ENCODE measurements around the gene PHF2.

Gene PHF2

GRCh38 chr9:93599571-93600403 lies 23.4 kb downstream of the PHF2 start:
- no peak for DNase-seq (ENCODE audit: low read depth in 1 of 2, low spot score in 1 of 2)

- no peak for DNase-seq (ENCODE audit: low read depth in 1 of 2, low spot score in 1 of 2)
These were observed 24.1 kb downstream of the PHF2 start for GRCh38 chr9:93600504-93600903.

- DNase-seq (ENCODE audit: low read depth in 1 of 2, low spot score in 1 of 2), result no peak
These were observed 24.7 kb downstream of the PHF2 start for GRCh38 chr9:93601063-93601462.

GRCh38 chr9:93601666-93602065 lies 25.3 kb downstream of the PHF2 start:
- no peak for DNase-seq (ENCODE audit: low read depth in 1 of 2, low spot score in 1 of 2)

GRCh38 chr9:93603011-93603410 lies 26.6 kb downstream of the PHF2 start:
- DNase-seq (ENCODE audit: low read depth in 1 of 2, low spot score in 1 of 2), result no peak

- no peak for DNase-seq (ENCODE audit: low read depth in 1 of 2, low spot score in 1 of 2)
These were observed 27.5 kb downstream of the PHF2 start for GRCh38 chr9:93603906-93604326.

GRCh38 chr9:93606187-93606586 lies 29.8 kb downstream of the PHF2 start:
- DNase-seq (ENCODE audit: low read depth in 1 of 2, low spot score in 1 of 2), result no peak

GRCh38 chr9:93610206-93610605 lies 33.8 kb downstream of the PHF2 start:
- DNase-seq (ENCODE audit: low read depth in 1 of 2, low spot score in 1 of 2), result no peak

GRCh38 chr9:93612052-93612795 lies 35.8 kb downstream of the PHF2 start:
- DNase-seq (ENCODE audit: low read depth in 1 of 2, low spot score in 1 of 2), result no peak

- no peak for DNase-seq (ENCODE audit: low read depth in 1 of 2, low spot score in 1 of 2)
These were observed 36.4 kb downstream of the PHF2 start for GRCh38 chr9:93612796-93613154.

- DNase-seq (ENCODE audit: low read depth in 1 of 2, low spot score in 1 of 2), result no peak
These were observed 36.8 kb downstream of the PHF2 start for GRCh38 chr9:93613174-93613573.

GRCh38 chr9:93613791-93614190 lies 37.4 kb downstream of the PHF2 start:
- no peak for DNase-seq (ENCODE audit: low read depth in 1 of 2, low spot score in 1 of 2)

- DNase-seq (ENCODE audit: low read depth in 1 of 2, low spot score in 1 of 2), result no peak
These were observed 38.6 kb downstream of the PHF2 start for GRCh38 chr9:93614830-93615468.

GRCh38 chr9:93616044-93616443 lies 39.7 kb downstream of the PHF2 start:
- DNase-seq (ENCODE audit: low read depth in 1 of 2, low spot score in 1 of 2), result no peak

GRCh38 chr9:93617273-93617672 lies 40.9 kb downstream of the PHF2 start:
- no peak for DNase-seq (ENCODE audit: low read depth in 1 of 2, low spot score in 1 of 2)

- no peak for DNase-seq (ENCODE audit: low read depth in 1 of 2, low spot score in 1 of 2)
These were observed 42.9 kb downstream of the PHF2 start for GRCh38 chr9:93619272-93619775.

- no peak for DNase-seq (ENCODE audit: low read depth in 1 of 2, low spot score in 1 of 2)
These were observed 43.7 kb downstream of the PHF2 start for GRCh38 chr9:93620041-93620506.

- no peak for DNase-seq (ENCODE audit: low read depth in 1 of 2, low spot score in 1 of 2)
These were observed 44.8 kb downstream of the PHF2 start for GRCh38 chr9:93620881-93621820.

GRCh38 chr9:93621922-93622321 lies 45.5 kb downstream of the PHF2 start:
- DNase-seq (ENCODE audit: low read depth in 1 of 2, low spot score in 1 of 2), result no peak

GRCh38 chr9:93622691-93623090 lies 46.3 kb downstream of the PHF2 start:
- no peak for DNase-seq (ENCODE audit: low read depth in 1 of 2, low spot score in 1 of 2)

- no peak for DNase-seq (ENCODE audit: low read depth in 1 of 2, low spot score in 1 of 2)
These were observed 47.4 kb downstream of the PHF2 start for GRCh38 chr9:93623753-93624152.
